ENCODE data around the gene CLIC5. TPM values are rescaled to one million over a fixed set of nuclear protein-coding genes. Genes with fewer than 3 reads are reported as not detected.

CLIC5 gene
- total and polyA plus RNA-seq, 2 of the 8 experiments (the other 6 are each of a cell fraction or from before 2014, with no cell fraction given): 0.12 to 0.15 TPM

DNA sequence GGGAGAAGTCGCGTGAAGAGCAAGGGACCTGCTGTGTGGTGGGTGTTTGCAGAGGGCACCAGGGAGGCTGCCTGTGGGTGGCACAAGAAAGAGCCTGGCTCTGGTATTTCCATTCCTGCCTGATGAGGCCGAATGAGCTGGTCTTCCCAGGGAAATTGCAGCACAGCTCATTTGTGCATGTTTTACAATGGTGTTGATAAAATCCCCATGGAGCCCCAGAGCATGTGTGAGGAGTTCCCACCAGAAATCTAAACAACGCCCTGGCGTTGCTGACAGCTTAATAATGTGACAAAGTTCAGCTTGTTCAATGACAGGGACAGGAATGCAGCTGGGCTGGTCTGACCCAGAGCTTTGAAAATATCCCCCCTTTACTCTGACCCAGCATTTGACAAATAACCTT, 135.5 kb downstream of the CLIC5 start:
- POLR2A ChIA-PET (ENCODE audit: partially characterized antibody): no interaction called here
- no peak for TF ChIP-seq CTBP2 (IDR thresholded peaks at IDR 0.05; ENCODE audit: borderline replicate concordance, insufficient read depth, insufficient read length, low read length)
- no peak for TF ChIP-seq CHD1 (IDR thresholded peaks at IDR 0.05; ENCODE audit: low read depth, low read length)
- TF ChIP-seq, protein P1, sequence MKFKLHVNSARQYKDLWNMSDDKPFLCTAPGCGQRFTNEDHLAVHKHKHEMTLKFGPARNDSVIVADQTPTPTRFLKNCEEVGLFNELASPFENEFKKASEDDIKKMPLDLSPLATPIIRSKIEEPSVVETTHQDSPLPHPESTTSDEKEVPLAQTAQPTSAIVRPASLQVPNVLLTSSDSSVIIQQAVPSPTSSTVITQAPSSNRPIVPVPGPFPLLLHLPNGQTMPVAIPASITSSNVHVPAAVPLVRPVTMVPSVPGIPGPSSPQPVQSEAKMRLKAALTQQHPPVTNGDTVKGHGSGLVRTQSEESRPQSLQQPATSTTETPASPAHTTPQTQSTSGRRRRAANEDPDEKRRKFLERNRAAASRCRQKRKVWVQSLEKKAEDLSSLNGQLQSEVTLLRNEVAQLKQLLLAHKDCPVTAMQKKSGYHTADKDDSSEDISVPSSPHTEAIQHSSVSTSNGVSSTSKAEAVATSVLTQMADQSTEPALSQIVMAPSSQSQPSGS (IDR thresholded peaks at IDR 0.05; ENCODE audit: low read length): no peak
- no peak for TF ChIP-seq EZH2 (IDR thresholded peaks at IDR 0.05; ENCODE audit: low read depth, low read length, severe bottlenecking)
- no peak for TF ChIP-seq SIX5 (IDR thresholded peaks at IDR 0.05; ENCODE audit: low read depth, low read length)
- TF ChIP-seq CEBPB (IDR thresholded peaks at IDR 0.05; ENCODE audit: low read depth, low read length): no peak
- TF ChIP-seq POLR2A (IDR thresholded peaks at IDR 0.05; ENCODE audit: control extremely low read depth in 1 of 2, low read depth in 2 of 2, low read length in 2 of 2): no peak
- TF ChIP-seq BCL11A (IDR thresholded peaks at IDR 0.05; ENCODE audit: low read depth in 2 of 2, low read length in 2 of 2): no peak
- TF ChIP-seq SIN3A (conservative IDR thresholded peaks at IDR 0.05 in 1 of 2, IDR thresholded peaks at IDR 0.05 in 1 of 2; ENCODE audit: low read depth in 1 of 2, low read length in 2 of 2): no peak
- TF ChIP-seq, protein P2, sequence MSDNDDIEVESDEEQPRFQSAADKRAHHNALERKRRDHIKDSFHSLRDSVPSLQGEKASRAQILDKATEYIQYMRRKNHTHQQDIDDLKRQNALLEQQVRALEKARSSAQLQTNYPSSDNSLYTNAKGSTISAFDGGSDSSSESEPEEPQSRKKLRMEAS (IDR thresholded peaks at IDR 0.05): no peak
- TF ChIP-seq, protein P3, sequence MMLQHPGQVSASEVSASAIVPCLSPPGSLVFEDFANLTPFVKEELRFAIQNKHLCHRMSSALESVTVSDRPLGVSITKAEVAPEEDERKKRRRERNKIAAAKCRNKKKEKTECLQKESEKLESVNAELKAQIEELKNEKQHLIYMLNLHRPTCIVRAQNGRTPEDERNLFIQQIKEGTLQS (IDR thresholded peaks at IDR 0.05; ENCODE audit: insufficient read depth, low read depth, low read length): no peak
- no peak for TF ChIP-seq TAF7 (optimal IDR thresholded peaks at IDR 0.05; ENCODE audit: borderline replicate concordance, low read depth, low read length)

More for the DNA sequence above, 135.5 kb downstream of the CLIC5 start:
- H3K9ac ChIP-seq (replicated peaks in 1 of 4; ENCODE audit: extremely low read depth in 1 of 4, low read depth in 3 of 4, low read length in 3 of 4): no peak overlapping the region
- H3K9me3 ChIP-seq (ENCODE audit: insufficient read depth in 2 of 2, low read depth in 1 of 2, low read length in 1 of 2): no peaks in the 10 kb centered on the region
- H3K14ac ChIP-seq (ENCODE audit: insufficient read length): no peak overlapping the region
- no peak overlapping the region for H3K4me3 ChIP-seq (ENCODE audit: extremely low read depth in 1 of 4, insufficient read depth in 2 of 4, low read depth in 3 of 4, low read length in 4 of 4)
- H4K91ac ChIP-seq (replicated peaks; ENCODE audit: insufficient read length, low read length): no peak overlapping the region
- no peak overlapping the region for H3K23ac ChIP-seq (ENCODE audit: insufficient read length)
- H2BK15ac ChIP-seq (ENCODE audit: low read length): no peak overlapping the region
- H3K36me3 ChIP-seq (ENCODE audit: control insufficient read depth in 2 of 4, insufficient read depth in 4 of 4, low read length in 3 of 4): no peaks in the 10 kb centered on the region
- H3K27me3 ChIP-seq (replicated peaks in 1 of 4; ENCODE audit: control insufficient read depth in 3 of 4, extremely low read depth in 1 of 4, insufficient read depth in 3 of 4, low read length in 3 of 4): no peaks in the 10 kb centered on the region
- 92% methylated on average over 5 of the region's 5 CpGs; no CpG with 5 or more reads in 1 of the 2 experiments for WGBS, 2 experiments (ENCODE audit: extremely low coverage in 1 of 2, insufficient coverage in 1 of 2, insufficient read length in 1 of 2, insufficient replicate concordance in 2 of 2, low coverage in 1 of 2, low lambda C conversion rate in 2 of 2, missing lambda C conversion rate in 1 of 2)
- H3K23me2 ChIP-seq (ENCODE audit: low read depth, low read length): no peaks in the 10 kb centered on the region
- H4K20me1 ChIP-seq (replicated peaks in 1 of 2; ENCODE audit: control insufficient read depth in 1 of 2, insufficient read depth in 2 of 2, low read length in 2 of 2): no peaks in the 10 kb centered on the region
- no peak overlapping the region for H2AFZ ChIP-seq (ENCODE audit: low read length)
- no peak overlapping the region for H2BK120ac ChIP-seq (replicated peaks; ENCODE audit: low read depth, low read length)
- no peak for FAIRE-seq
- H4K5ac ChIP-seq (ENCODE audit: insufficient read length, low read depth, low read length): no peak overlapping the region
- no peaks in the 10 kb centered on the region for H3K79me1 ChIP-seq (ENCODE audit: low read depth, low read length)
- H2BK12ac ChIP-seq (ENCODE audit: low read depth, low read length): no peak overlapping the region
- CTCF ChIA-PET (ENCODE audit: partially characterized antibody): interaction anchor here (1.3 to 1.6 kb wide), 2 partner anchors 22 to 47 kb away, joined by 3 read pairs; no protein-coding TSS in a partner anchor
- no peak overlapping the region for H3K4me2 ChIP-seq (ENCODE audit: insufficient read depth in 1 of 2, low read depth in 2 of 2, low read length in 2 of 2)
- H3K4me1 ChIP-seq (replicated peaks in 1 of 4; ENCODE audit: control insufficient read depth in 3 of 4, insufficient read depth in 4 of 4, low read length in 3 of 4): no peaks in the 10 kb centered on the region
- no peak overlapping the region for H3K18ac ChIP-seq (ENCODE audit: extremely low read depth, low read length)
- H3K27ac ChIP-seq (ENCODE audit: low read depth, low read length): no peak overlapping the region
- H3K4ac ChIP-seq (replicated peaks; ENCODE audit: insufficient read length, low read depth, low read length): no peak overlapping the region
- no peak overlapping the region for H3K56ac ChIP-seq (replicated peaks; ENCODE audit: insufficient read length, low read depth, low read length)
- H2BK20ac ChIP-seq (ENCODE audit: low read length): no peak overlapping the region
- H2AK5ac ChIP-seq (ENCODE audit: low read depth, low read length): no peak overlapping the region
- no peak overlapping the region for H2BK5ac ChIP-seq (ENCODE audit: low read depth, low read length)
- DNase-seq (ENCODE audit: low read depth in 1 of 2, low spot score in 2 of 2): no peak
- H3K79me2 ChIP-seq (ENCODE audit: control insufficient read depth in 1 of 2, insufficient read depth in 2 of 2, low read length in 2 of 2): no peaks in the 10 kb centered on the region
- H4K8ac ChIP-seq (ENCODE audit: extremely low read depth, insufficient read depth, low read length): no peak overlapping the region

Measured in H1 (cell line).